NCI-H2171 (cell line): ENCODE results near the gene ZNF264.
"Not testable (repeated sequence)": the region's sequence is repeated elsewhere in the genome, so short reads cannot be mapped to it uniquely, and the experiment has no call there.

Experiments
- DNase-seq: peaks from one replicate; lab custom pipeline; 2025; lab: John Stamatoyannopoulos, UW

Gene ZNF264

GRCh38 chr19:57191141-57192076, at the start of gene ZNF264:
TSS of gene ZNF264 (plus strand) at chr19:57191500. CDS start at chr19:57191914, 414 bp downstream.
- DNase-seq, result peak; percentile 76

GRCh38 chr19:57141699-57142098, 49.6 kb upstream of the ZNF264 start:
- no peak for DNase-seq

GRCh38 chr19:57152921-57153320, 38.4 kb upstream of the ZNF264 start:
- DNase-seq, result no peak

- DNase-seq, result no peak
These were observed 29.2 kb upstream of the ZNF264 start for GRCh38 chr19:57161985-57162539.

GRCh38 chr19:57165846-57166245, 25.5 kb upstream of the ZNF264 start:
- DNase-seq, result no peak

GRCh38 chr19:57167385-57167784, 23.9 kb upstream of the ZNF264 start, which contains the start of gene DUXA:
TSS of gene DUXA (minus strand) at chr19:57167485. CDS start at chr19:57167443, 42 bp downstream.
- DNase-seq, result no peak

GRCh38 chr19:57171551-57172081, 19.7 kb upstream of the ZNF264 start:
- no peak for DNase-seq

- no peak for DNase-seq
These were observed 999 bp upstream of the ZNF264 start for GRCh38 chr19:57190301-57190700.

- DNase-seq, result no peak
These were observed 749 bp downstream of the ZNF264 start for GRCh38 chr19:57192077-57192420.

- DNase-seq, result no peak
These were observed 1.7 kb downstream of the ZNF264 start for GRCh38 chr19:57192993-57193392.

- DNase-seq, result not testable (repeated sequence)
These were observed 6.6 kb downstream of the ZNF264 start for GRCh38 chr19:57197874-57198273.

- no peak for DNase-seq
These were observed 10.9 kb downstream of the ZNF264 start for GRCh38 chr19:57202160-57202559.

GRCh38 chr19:57210381-57210780, 19.1 kb downstream of the ZNF264 start:
- DNase-seq, result no peak

- DNase-seq, result no peak
These were observed 20.8 kb downstream of the ZNF264 start for GRCh38 chr19:57212109-57212508.

GRCh38 chr19:57227502-57227901, 36.2 kb downstream of the ZNF264 start:
- DNase-seq, result no peak

- DNase-seq, result no peak
These were observed 40.4 kb downstream of the ZNF264 start for GRCh38 chr19:57231686-57232085.

- no peak for DNase-seq
These were observed 41.9 kb downstream of the ZNF264 start for GRCh38 chr19:57233207-57233606.

GRCh38 chr19:57239982-57240310, 48.6 kb downstream of the ZNF264 start:
- no peak for DNase-seq

GRCh38 chr19:57240311-57241090, 49.2 kb downstream of the ZNF264 start, which contains the start of gene ZNF805:
TSS of gene ZNF805 (plus strand) at chr19:57240632. CDS start at chr19:57240892, 260 bp downstream.
- DNase-seq, result peak; percentile 92

- no peak for DNase-seq
These were observed 49.9 kb downstream of the ZNF264 start for GRCh38 chr19:57241176-57241575.

- DNase-seq, result no peak
These were observed 51.5 kb downstream of the ZNF264 start for GRCh38 chr19:57242821-57243220.

GRCh38 chr19:57244513-57244912, 53.2 kb downstream of the ZNF264 start:
- DNase-seq, result no peak
